Caki2 (cell line): ENCODE results near the gene PCNT. TPM values are rescaled to one million over a fixed set of nuclear protein-coding genes. Genes with fewer than 3 reads are reported as not detected.

ENCODE experiments used
- DNase-seq: peaks from one replicate; pipeline ENCODE4 v3.0.0-alpha.2; 2015; ENCODE audit warnings: low read depth
- in situ Hi-C: cut with HindIII; loops from 2 replicates; pipeline ENCODE4 v1.10.0; 2016; ENCODE audit warnings: low sequenced_read_pairs, low pct_unique_long_range_greater_than_20kb, mixed read lengths
- total RNA-seq: library from RNA; depleted of rRNA; stranded (reverse); fragments of >200 nt; shearing (Covaris generic); gene quantifications from 2 replicates; pipeline ENCODE4 v1.2.3, GENCODE V29; 2014; ENCODE audit warnings: low replicate concordance; rRNA removed

PCNT gene
- total RNA-seq, result 8.5 and 42.4 TPM in 2 replicates

GRCh38 chr21:46323710-46324389 is at the start of gene PCNT, which contains the start of gene C21orf58:
Gene PCNT (plus strand): TSS chr21:46324156. CDS start chr21:46324229, 73 bp downstream.
Gene C21orf58 (minus strand): TSS chr21:46323870. CDS start chr21:46322738, 1,132 bp downstream.
- DNase-seq, result peak; percentile 97
- in situ Hi-C loops, result no loop called here

GRCh38 chr21:46274797-46275390 is 49.1 kb upstream of the PCNT start:
- DNase-seq, result no peak
- in situ Hi-C loops, result no loop called here

GRCh38 chr21:46284077-46284644 is 39.8 kb upstream of the PCNT start:
- no peak for DNase-seq
- in situ Hi-C loops, result no loop called here

GRCh38 chr21:46284733-46285132 is 39.2 kb upstream of the PCNT start:
- no peak for DNase-seq
- in situ Hi-C loops, result no loop called here

GRCh38 chr21:46285206-46285661 is 38.7 kb upstream of the PCNT start, which contains the start of gene MCM3AP:
Gene MCM3AP (minus strand): TSS chr21:46285611. CDS start chr21:46285286, 325 bp downstream.
- no peak for DNase-seq
- in situ Hi-C loops, result no loop called here

GRCh38 chr21:46285761-46286647 is 38.0 kb upstream of the PCNT start, which contains the start of gene YBEY:
Gene YBEY (plus strand): TSS chr21:46286342. CDS start chr21:46286914, 572 bp downstream.
- peak; percentile 85 for DNase-seq
- in situ Hi-C loops, result no loop called here

GRCh38 chr21:46286648-46287002 is 37.3 kb upstream of the PCNT start:
- in situ Hi-C loops, result no loop called here
- no peak for DNase-seq

- in situ Hi-C loops, result no loop called here
- no peak for DNase-seq
Measured at GRCh38 chr21:46287541-46287940, 36.4 kb upstream of the PCNT start.

- in situ Hi-C loops, result no loop called here
- no peak for DNase-seq
Measured at GRCh38 chr21:46289655-46290179, 34.2 kb upstream of the PCNT start.

- in situ Hi-C loops, result no loop called here
- DNase-seq, result no peak
Measured at GRCh38 chr21:46291561-46291960, 32.4 kb upstream of the PCNT start.

- in situ Hi-C loops, result no loop called here
- peak; percentile 87 for DNase-seq
Measured at GRCh38 chr21:46294647-46295176, 29.2 kb upstream of the PCNT start.

GRCh38 chr21:46295177-46295770 is 28.7 kb upstream of the PCNT start:
- DNase-seq, result no peak
- in situ Hi-C loops, result no loop called here

- in situ Hi-C loops, result no loop called here
- DNase-seq, result no peak
Measured at GRCh38 chr21:46295996-46296752, 27.8 kb upstream of the PCNT start.

GRCh38 chr21:46297338-46298271 is 26.4 kb upstream of the PCNT start:
- in situ Hi-C loops, result no loop called here
- DNase-seq, result no peak

GRCh38 chr21:46299167-46299566 is 24.8 kb upstream of the PCNT start:
- in situ Hi-C loops, result no loop called here
- no peak for DNase-seq

GRCh38 chr21:46301759-46302158 is 22.2 kb upstream of the PCNT start:
- DNase-seq, result no peak
- in situ Hi-C loops, result no loop called here
